ENCODE measurements around the gene WWOX.

Gene WWOX

GRCh38 chr16:78476615-78477014, 377.2 kb downstream of the WWOX start:
- no peak for ATAC-seq

- ATAC-seq: no peak
These were observed 378.9 kb downstream of the WWOX start for GRCh38 chr16:78478267-78478861.

GRCh38 chr16:78479723-78480122, 380.3 kb downstream of the WWOX start:
- no peak for ATAC-seq

GRCh38 chr16:78480588-78480987, 381.1 kb downstream of the WWOX start:
- ATAC-seq: no peak

GRCh38 chr16:78483124-78483992, 383.9 kb downstream of the WWOX start:
- ATAC-seq: no peak

GRCh38 chr16:78484509-78485058, 385.1 kb downstream of the WWOX start:
- ATAC-seq: no peak

- no peak for ATAC-seq
These were observed 385.9 kb downstream of the WWOX start for GRCh38 chr16:78485188-78485916.

GRCh38 chr16:78485917-78486257, 386.4 kb downstream of the WWOX start:
- no peak for ATAC-seq

- no peak for ATAC-seq
These were observed 388.0 kb downstream of the WWOX start for GRCh38 chr16:78487471-78487870.

GRCh38 chr16:78489072-78489471, 389.6 kb downstream of the WWOX start:
- ATAC-seq: no peak

GRCh38 chr16:78489631-78490030, 390.2 kb downstream of the WWOX start:
- no peak for ATAC-seq

- ATAC-seq: no peak
These were observed 391.0 kb downstream of the WWOX start for GRCh38 chr16:78490431-78490830.

GRCh38 chr16:78490847-78491246, 391.4 kb downstream of the WWOX start:
- ATAC-seq: no peak

- ATAC-seq: no peak
These were observed 394.1 kb downstream of the WWOX start for GRCh38 chr16:78493573-78493972.

- ATAC-seq: no peak
These were observed 394.7 kb downstream of the WWOX start for GRCh38 chr16:78494105-78494504.

- no peak for ATAC-seq
These were observed 395.2 kb downstream of the WWOX start for GRCh38 chr16:78494674-78495073.

GRCh38 chr16:78496189-78496588, 396.7 kb downstream of the WWOX start:
- ATAC-seq: no peak

- no peak for ATAC-seq
These were observed 399.9 kb downstream of the WWOX start for GRCh38 chr16:78499399-78499798.

- no peak for ATAC-seq
These were observed 401.3 kb downstream of the WWOX start for GRCh38 chr16:78500659-78501270.

- no peak for ATAC-seq
These were observed 402.3 kb downstream of the WWOX start for GRCh38 chr16:78501744-78502143.

- ATAC-seq: no peak
These were observed 403.4 kb downstream of the WWOX start for GRCh38 chr16:78502812-78503350.

GRCh38 chr16:78503602-78504001, 404.1 kb downstream of the WWOX start:
- ATAC-seq: no peak

- no peak for ATAC-seq
These were observed 405.0 kb downstream of the WWOX start for GRCh38 chr16:78504401-78504851.
